MM.1S (cell line): ENCODE results near the gene KCNG4.

Experiments used
- CTCF ChIP-seq: fragments of 300-600 bp; sonication (generic); IDR thresholded peaks from 2 replicates; pipeline ENCODE4 v1.5.1; 2016; ENCODE audit warnings: antibody characterized with exemption, low read length, mixed read lengths
- EZH2 ChIP-seq: fragments of 300-600 bp; sonication (generic); optimal IDR thresholded peaks from 2 replicates; pipeline ENCODE3; 2017; ENCODE audit warnings: low read depth, mild to moderate bottlenecking, antibody characterized with exemption, low read length, mixed read lengths

GRCh38 chr16:84218176-84218823 is 21.5 kb downstream of the KCNG4 start:
- TF ChIP-seq EZH2: no peak
- no peak for TF ChIP-seq CTCF
